IMR-90 (cell line): ENCODE data around the gene RUNX3. TPM values are rescaled to one million over a fixed set of nuclear protein-coding genes. Genes with fewer than 3 reads are reported as not detected.

Source experiments
- ATAC-seq: fragments of 200-7000 bp; cut with Tn5 transposase; 2 replicates; pipeline ENCODE4 v1.9.1; 2020; ENCODE audit warnings: low read depth, mild to moderate bottlenecking, moderate library complexity
- BruUV-seq: library from RNA; stranded (reverse); fragments of 400-500 nt; replicated peaks from 2 replicates; lab custom pipeline; 2021; lab: Mats Ljungman, UMichigan
- CTCF ChIA-PET: fragments of 300-600 bp; formaldehyde crosslinking; extraction: SDS; loops from one replicate; lab custom pipeline; 2021; ENCODE audit warnings: antibody characterized with exemption; lab: Yijun Ruan, JAX
- POLR2A ChIA-PET: fragments of 300-600 bp; sonication (Branson Sonifier 250); formaldehyde crosslinking; loops from one replicate; lab custom pipeline; 2022; ENCODE audit warnings: antibody characterized with exemption; ENCODE audit not compliant: unreplicated experiment; lab: Charles Lee
- DNase-seq: peaks from one replicate; pipeline ENCODE4 v3.0.0; 2013
- H2AFZ ChIP-seq: replicated peaks from 2 replicates; pipeline ENCODE3; 2013; ENCODE audit warnings: low read length, mild to moderate bottlenecking; ENCODE audit not compliant: poor library complexity
- H2AK5ac ChIP-seq: 2 replicates; pipeline ENCODE4 v1.6.1; 2013; ENCODE audit warnings: low read depth, low read length, inconsistent platforms
- H2AK9ac ChIP-seq: replicated peaks from 2 replicates; pipeline ENCODE3; 2013; ENCODE audit warnings: mild to moderate bottlenecking, low read depth, low read length, moderate library complexity; ENCODE audit not compliant: poor library complexity
- H2BK120ac ChIP-seq: 2 replicates; pipeline ENCODE4 v1.6.1; 2013; ENCODE audit warnings: low read depth, low read length, inconsistent platforms
- H2BK15ac ChIP-seq: 3 replicates; pipeline ENCODE4 v1.6.1; 2013; ENCODE audit warnings: low read depth, low read length, inconsistent platforms
- H2BK20ac ChIP-seq: 2 replicates; pipeline ENCODE4 v1.6.1; 2013; ENCODE audit warnings: low read depth, mild to moderate bottlenecking, inconsistent platforms, low read length, moderate library complexity
- H2BK5ac ChIP-seq: 2 replicates; pipeline ENCODE4 v1.6.1; 2013; ENCODE audit warnings: mild to moderate bottlenecking, low read depth, low read length, inconsistent platforms; ENCODE audit not compliant: poor library complexity, severe bottlenecking
- H3K14ac ChIP-seq: replicated peaks from 2 replicates; pipeline ENCODE4 v1.6.1; 2013; ENCODE audit warnings: low read depth, low read length, inconsistent platforms
- H3K18ac ChIP-seq: 2 replicates; pipeline ENCODE4 v1.6.1; 2013; ENCODE audit warnings: low read depth, low read length, control low read depth
- H3K23ac ChIP-seq: 2 replicates; pipeline ENCODE4 v1.6.1; 2013; ENCODE audit warnings: low read depth, low read length, inconsistent platforms
- H3K27ac ChIP-seq: 2 replicates; pipeline ENCODE4 v1.5.1; 2013; ENCODE audit warnings: mild to moderate bottlenecking, control low read depth, low read length; ENCODE audit not compliant: insufficient read depth
- H3K27me3 ChIP-seq: 2 replicates; pipeline ENCODE4 v1.6.1; 2013; ENCODE audit warnings: low read length; ENCODE audit not compliant: control insufficient read depth, insufficient read depth
- H3K36me3 ChIP-seq: 2 replicates; pipeline ENCODE4 v1.6.1; 2013; ENCODE audit warnings: low read length, mixed read lengths; ENCODE audit not compliant: control insufficient read depth, insufficient read depth
- H3K4ac ChIP-seq: 2 replicates; pipeline ENCODE4 v1.6.1; 2013; ENCODE audit warnings: low read depth, low read length, inconsistent platforms
- H3K4me1 ChIP-seq: 2 replicates; pipeline ENCODE4 v1.6.1; 2013; ENCODE audit warnings: low read length, mixed read lengths; ENCODE audit not compliant: control insufficient read depth, insufficient read depth
- H3K4me2 ChIP-seq: 2 replicates; pipeline ENCODE4 v1.6.1; 2013; ENCODE audit warnings: low read depth, mild to moderate bottlenecking, control low read depth, low read length, moderate library complexity
- H3K4me3 ChIP-seq: 2 replicates; pipeline ENCODE4 v1.5.1; 2013; ENCODE audit warnings: low read depth, mild to moderate bottlenecking, control low read depth, low read length, moderate library complexity; ENCODE audit not compliant: insufficient read depth
- H3K56ac ChIP-seq: 2 replicates; pipeline ENCODE4 v1.6.1; 2013; ENCODE audit warnings: low read length, inconsistent platforms; ENCODE audit not compliant: insufficient read depth; ENCODE audit errors: extremely low read depth
- H3K79me1 ChIP-seq, 2 experiments: 2 replicates each; pipeline ENCODE4 v1.6.1; 2013; ENCODE audit warnings: low read length in 2 of 2, inconsistent platforms in 1 of 2, low read depth in 1 of 2
- H3K9ac ChIP-seq: 2 replicates; pipeline ENCODE4 v1.6.1; 2013; ENCODE audit warnings: low read depth, low read length, control low read depth
- H3K9me1 ChIP-seq: 2 replicates; pipeline ENCODE4 v1.6.1; 2013; ENCODE audit warnings: low read length, inconsistent platforms; ENCODE audit not compliant: insufficient read depth
- H3K9me3 ChIP-seq: 2 replicates; pipeline ENCODE4 v1.6.1; 2013; ENCODE audit warnings: low read length; ENCODE audit not compliant: control insufficient read depth, insufficient read depth
- H4K20me1 ChIP-seq: 2 replicates; pipeline ENCODE4 v1.6.1; 2013; ENCODE audit warnings: low read length, inconsistent platforms; ENCODE audit not compliant: insufficient read depth
- H4K5ac ChIP-seq: 2 replicates; pipeline ENCODE4 v1.6.1; 2013; ENCODE audit warnings: mild to moderate bottlenecking, low read depth, low read length, control low read depth
- H4K8ac ChIP-seq, 2 experiments: 2 replicates each; pipeline ENCODE4 v1.6.1; 2013; ENCODE audit warnings: low read depth in 2 of 2, low read length in 2 of 2, control low read depth in 1 of 2, inconsistent platforms in 1 of 2
- H4K91ac ChIP-seq: 2 replicates; pipeline ENCODE4 v1.6.1; 2013; ENCODE audit warnings: low read depth, low read length, inconsistent platforms; ENCODE audit not compliant: insufficient read depth
- CEBPB ChIP-seq: IDR thresholded peaks from 2 replicates; pipeline ENCODE4 v1.6.1; 2012; ENCODE audit warnings: low read depth, low read length, improper control_type of control experiment
- CHD1 ChIP-seq: IDR thresholded peaks from 2 replicates; pipeline ENCODE4 v1.6.1; 2012; ENCODE audit warnings: low read depth, low read length, improper control_type of control experiment
- FOS ChIP-seq: fragments of 150-350 bp; IDR thresholded peaks from 2 replicates; pipeline ENCODE4 v1.6.1; 2016; ENCODE audit warnings: low read depth, low read length
- NFE2L2 ChIP-seq: fragments of 150-350 bp; IDR thresholded peaks from 2 replicates; pipeline ENCODE4 v1.6.1; 2016; ENCODE audit warnings: low read depth, mild to moderate bottlenecking, low read length
- POLR2A ChIP-seq: IDR thresholded peaks from 2 replicates; pipeline ENCODE4 v1.6.1; 2012; ENCODE audit warnings: mild to moderate bottlenecking, low read depth, low read length
- RCOR1 ChIP-seq: IDR thresholded peaks from 2 replicates; pipeline ENCODE4 v1.6.1; 2012; ENCODE audit warnings: mild to moderate bottlenecking, low read length, improper control_type of control experiment; ENCODE audit not compliant: insufficient replicate concordance
- RFX5 ChIP-seq: IDR thresholded peaks from 2 replicates; pipeline ENCODE4 v1.8.0; 2012; ENCODE audit warnings: low read depth, mild to moderate bottlenecking, low read length, moderate library complexity
- SMC3 ChIP-seq: fragments of 150-350 bp; IDR thresholded peaks from 2 replicates; pipeline ENCODE4 v1.6.1; 2016; ENCODE audit warnings: low read depth, mild to moderate bottlenecking, antibody characterized with exemption, low read length, moderate library complexity
- WGBS, 2 experiments: methylation state at CpG; one replicate each; pipeline versions ENCODE4 v1.1.5 to v1.1.7; 2013; ENCODE audit warnings: missing lambda C conversion rate in 2 of 2; ENCODE audit not compliant: insufficient read length in 1 of 2; ENCODE audit errors: extremely low coverage in 2 of 2; 5-methylcytosine and 5-hydroxymethylcytosine counted together
- dilution Hi-C: fragments of 300-500 bp; cut with HindIII; formaldehyde crosslinking; loops from one replicate; pipeline ENCODE4 v1.14.3; 2018; ENCODE audit warnings: low sequenced_read_pairs; ENCODE audit not compliant: unreplicated experiment
- in situ Hi-C: fragments of 300-500 bp; cut with MboI; formaldehyde crosslinking; loops from 3 replicates; pipeline ENCODE4 v1.14.3; 2019; ENCODE audit warnings: low sequenced_read_pairs, inconsistent platforms, mixed read lengths
- intact Hi-C: fragments of 100-400 bp; cut with micrococcal nuclease; formaldehyde crosslinking; loops from 2 replicates; pipeline ENCODE4 v1.10.0; 2022
- polyA plus RNA-seq, 3 experiments: library from polyadenylated mRNA; depleted of rRNA; stranded (reverse); fragments of >200 nt; gene quantifications; 2 replicates each; pipeline ENCODE4 v1.2.3, GENCODE V29; 2012; ENCODE audit warnings: low replicate concordance in 1 of 3
- total RNA-seq: library from RNA; depleted of rRNA; stranded (reverse); fragments of >200 nt; gene quantifications from 2 replicates; pipeline ENCODE4 v1.2.3, GENCODE V29; 2012

RUNX3 gene
- total and polyA plus RNA-seq, 2 of the 4 experiments (the other 2 are of a cell fraction): 0.07 TPM; not detected in 1

GRCh38 chr1:24955779-24956365, 25.8 kb upstream of the RUNX3 start (continued):
- TF ChIP-seq CHD1 (no peak), NFE2L2 (no peak), POLR2A (no peak)

- in situ Hi-C loops: no loop called here
- ATAC-seq: peak; percentile 48
Measured at GRCh38 chr1:24955161-24955560, 25.1 kb upstream of the RUNX3 start.

More at GRCh38 chr1:24955161-24955560, 25.1 kb upstream of the RUNX3 start:
- H3K56ac ChIP-seq: peak overlapping the region; percentile 44; the same call in 1 of the 2 replicates
- no peaks in the 10 kb centered on the region for H4K20me1 ChIP-seq
- TF ChIP-seq CEBPB (peak; percentile 40; the same call in 1 of the 2 replicates), SMC3 (no peak), RFX5 (no peak), FOS (peak; percentile 34), RCOR1 (peak; percentile 81)
- peak overlapping the region; percentile 73; the same call in 1 of the 2 replicates for H4K5ac ChIP-seq
- H3K36me3 ChIP-seq: no peaks in the 10 kb centered on the region
- ChIA-PET POLR2A (no interaction called here), CTCF (no interaction called here)
- peak overlapping the region; percentile 74 for H2AFZ ChIP-seq
- peaks cover 0 to 16% of the 10 kb centered on the region in 2 experiments; a peak in 3 of 4 replicates for H3K79me1 ChIP-seq
- 60% methylated on average over 1 of the region's 5 CpGs; no CpG with 5 or more reads in 1 of the 2 experiments for WGBS, 2 experiments
- H3K18ac ChIP-seq: peak overlapping the region; percentile 48; the same call in 1 of the 2 replicates
- H2AK5ac ChIP-seq: peak overlapping the region; percentile 96
- H3K9ac ChIP-seq: no peak overlapping the region
- peaks cover 26% of the 10 kb centered on the region for H3K4me1 ChIP-seq
- H3K14ac ChIP-seq: peak overlapping the region; percentile 96
- no TSS peak for BruUV-seq
- H3K27me3 ChIP-seq: no peaks in the 10 kb centered on the region; the same call in 1 of the 2 replicates
- H3K4ac ChIP-seq: peak overlapping the region; percentile 91
- H3K9me3 ChIP-seq: no peaks in the 10 kb centered on the region
- no peak overlapping the region for H3K4me3 ChIP-seq
- H4K91ac ChIP-seq: peak overlapping the region; percentile 94
- peak overlapping the region; percentile 79; the same call in 2 of the 3 replicates for H2BK15ac ChIP-seq
- dilution Hi-C loops: no loop called here
- peak overlapping the region; percentile 89 for H2BK5ac ChIP-seq
- no peak overlapping the region; the same call in 1 of the 2 replicates for H3K27ac ChIP-seq
- intact Hi-C loops: no loop called here
- peaks cover 30% of the 10 kb centered on the region for H3K9me1 ChIP-seq
- peak overlapping the region; percentile 73 for H2AK9ac ChIP-seq
- H3K4me2 ChIP-seq: no peak overlapping the region
- peak overlapping the region; percentile 30 to 89 for H4K8ac ChIP-seq
- H3K23ac ChIP-seq: peak overlapping the region; percentile 83
- peak overlapping the region; percentile 96 for H2BK120ac ChIP-seq
- DNase-seq: peak; percentile 83
- H2BK20ac ChIP-seq: peak overlapping the region; percentile 98
